HepG2 (cell line): ENCODE results near the gene WWTR1. TPM values are rescaled to one million over a fixed set of nuclear protein-coding genes. Genes with fewer than 3 reads are reported as not detected.

ENCODE experiments used
- CBX5 ChIP-seq: sonication (generic); formaldehyde crosslinking; IDR thresholded peaks from 2 replicates; pipeline ENCODE4 v1.4.0; 2020; ENCODE audit warnings: missing genetic modification reagents, borderline replicate concordance
- CREM ChIP-seq, 2 experiments: sonication (generic) in 1 of 2; formaldehyde crosslinking in 1 of 2; IDR thresholded peaks; 2 replicates each; pipeline versions ENCODE4 v1.4.0 to v1.6.1; 2016 to 2020; ENCODE audit warnings: antibody characterized with exemption in 1 of 2, mild to moderate bottlenecking in 1 of 2, missing genetic modification reagents in 1 of 2
- HMG20A ChIP-seq: IDR thresholded peaks from 2 replicates; pipeline ENCODE4 v1.6.1; 2016; ENCODE audit warnings: borderline replicate concordance
- HOXA3 ChIP-seq: sonication (generic); formaldehyde crosslinking; IDR thresholded peaks from 2 replicates; pipeline ENCODE4 v1.5.0; 2020; ENCODE audit warnings: missing genetic modification reagents
- KAT7 ChIP-seq: IDR thresholded peaks from 2 replicates; pipeline ENCODE4 v1.6.1; 2018; ENCODE audit warnings: borderline replicate concordance, missing compliant biosample characterization
- MED1 ChIP-seq: sonication (generic); formaldehyde crosslinking; IDR thresholded peaks from 2 replicates; pipeline ENCODE4 v1.4.0; 2020; ENCODE audit warnings: missing genetic modification reagents
- MLX ChIP-seq: IDR thresholded peaks from 2 replicates; pipeline ENCODE4 v1.6.1; 2016
- RBM22 ChIP-seq: fragments of 200-400 bp; formaldehyde crosslinking; optimal IDR thresholded peaks from 2 replicates; pipeline ENCODE3; 2017; ENCODE audit warnings: mild to moderate bottlenecking, low read length, moderate library complexity
- SATB2 ChIP-seq: sonication (generic); formaldehyde crosslinking; IDR thresholded peaks from 2 replicates; pipeline ENCODE4 v1.5.0; 2020; ENCODE audit warnings: missing genetic modification reagents
- SMAD3 ChIP-seq: sonication (generic); formaldehyde crosslinking; IDR thresholded peaks from 2 replicates; pipeline ENCODE4 v1.4.0; 2020; ENCODE audit warnings: missing genetic modification reagents
- SOX6 ChIP-seq, 2 experiments: fragments of 450-650 bp in 1 of 2; sonication (generic) in 1 of 2; formaldehyde crosslinking in 1 of 2; IDR thresholded peaks; 2 replicates each; pipeline versions ENCODE4 v1.4.0 to v1.6.1; 2017 to 2020; ENCODE audit warnings: antibody characterized with exemption in 1 of 2, mild to moderate bottlenecking in 1 of 2, missing genetic modification reagents in 1 of 2
- TFDP2 ChIP-seq: sonication (generic); formaldehyde crosslinking; IDR thresholded peaks from 2 replicates; pipeline ENCODE4 v1.4.0; 2020; ENCODE audit warnings: missing genetic modification reagents
- ZBTB1 ChIP-seq: sonication (generic); formaldehyde crosslinking; IDR thresholded peaks from 2 replicates; pipeline ENCODE4 v1.4.0; 2020; ENCODE audit warnings: missing genetic modification reagents, borderline replicate concordance
- ZGPAT ChIP-seq: IDR thresholded peaks from 2 replicates; pipeline ENCODE4 v1.6.1; 2016; ENCODE audit warnings: mild to moderate bottlenecking
- ZNF275 ChIP-seq: sonication (generic); formaldehyde crosslinking; IDR thresholded peaks from 2 replicates; pipeline ENCODE4 v1.8.0; 2022; ENCODE audit warnings: missing genetic modification reagents, mild to moderate bottlenecking, inconsistent platforms, borderline replicate concordance
- ZNF362 ChIP-seq: sonication (generic); formaldehyde crosslinking; IDR thresholded peaks from 2 replicates; pipeline ENCODE4 v1.4.0; 2020; ENCODE audit warnings: missing genetic modification reagents, mild to moderate bottlenecking, borderline replicate concordance
- ZNF570 ChIP-seq: sonication (generic); formaldehyde crosslinking; IDR thresholded peaks from 2 replicates; pipeline ENCODE4 v1.4.0; 2020; ENCODE audit warnings: mild to moderate bottlenecking, missing genetic modification reagents, borderline replicate concordance
- ZNF674 ChIP-seq: sonication (generic); formaldehyde crosslinking; IDR thresholded peaks from 2 replicates; pipeline ENCODE4 v1.5.0; 2020; ENCODE audit warnings: low read depth, mild to moderate bottlenecking, missing genetic modification reagents
- ZNF878 ChIP-seq: sonication (generic); formaldehyde crosslinking; IDR thresholded peaks from 2 replicates; pipeline ENCODE4 v1.8.1; 2023; ENCODE audit warnings: mild to moderate bottlenecking, missing genetic modification reagents, moderate library complexity
- polyA plus RNA-seq, 8 experiments: library from polyadenylated mRNA; depleted of rRNA in 3 of 8; stranded (reverse) in 7 of 8; unstranded in 1 of 8; fragments of >200 nt; fragmentation: Illumina TruSeq in 4 of 8; extraction: Trizol in 4 of 8; gene quantifications; 2 replicates each; pipeline versions ENCODE4 v1.2.1 to v1.2.3, GENCODE V29; 2011 to 2016; ENCODE audit warnings: low read depth in 4 of 8, missing spikeins in 1 of 8, mixed read lengths in 1 of 8; ENCODE audit not compliant: insufficient read depth in 1 of 8
- total RNA-seq, 5 experiments: library from RNA; depleted of rRNA; stranded (reverse); fragments of >200 nt; fragmentation: Illumina TruSeq; extraction: Trizol; gene quantifications; 2 replicates each; pipeline ENCODE4 v1.2.3, GENCODE V29; 2016; ENCODE audit warnings: low read depth in 1 of 5

The WWTR1 gene
- total and polyA plus RNA-seq, 2 of the 13 experiments (the other 11 are each of a cell fraction or from before 2014, with no cell fraction given), result 19.7 to 139 TPM

- TF ChIP-seq ZNF362 (CRISPR knock-in tag), result no peak
- TF ChIP-seq CREM (IDR thresholded peaks at IDR 0.05), result peak; percentile 71
- no peak for TF ChIP-seq CREM (CRISPR knock-in tag; IDR thresholded peaks at IDR 0.05)
- no peak; the same call in 1 of the 2 replicates for TF ChIP-seq MLX (CRISPR knock-in tag)
- no peak for TF ChIP-seq ZBTB1
- TF ChIP-seq CBX5, result no peak
- TF ChIP-seq SOX6 (IDR thresholded peaks at IDR 0.05), result no peak
- TF ChIP-seq SOX6 (CRISPR knock-in tag; IDR thresholded peaks at IDR 0.05), result peak; percentile 70
- no peak for TF ChIP-seq ZNF674 (CRISPR knock-in tag)
- TF ChIP-seq SMAD3 (CRISPR knock-in tag), result no peak
- TF ChIP-seq ZNF878 (CRISPR knock-in tag), result no peak
- peak; percentile 51; the same call in 1 of the 2 replicates for TF ChIP-seq MED1 (CRISPR knock-in tag)
- peak; percentile 28; the same call in 1 of the 2 replicates for TF ChIP-seq HMG20A (CRISPR knock-in tag)
- TF ChIP-seq HOXA3 (CRISPR knock-in tag), result no peak
- TF ChIP-seq ZNF275, result no peak
- TF ChIP-seq KAT7 (CRISPR knock-in tag), result no peak
- TF ChIP-seq SATB2 (CRISPR knock-in tag), result no peak
- TF ChIP-seq ZGPAT (CRISPR knock-in tag), result peak; percentile 32; the same call in 1 of the 2 replicates
- TF ChIP-seq RBM22, result no peak
- TF ChIP-seq ZNF570 (CRISPR knock-in tag), result no peak
- TF ChIP-seq TFDP2 (CRISPR knock-in tag), result no peak
- TF ChIP-seq, all 625 proteins: peak for 48
Observed at GRCh38 chr3:149653564-149653963, 4.3 kb downstream of the WWTR1 start (continued).
